Measurements from ENCODE around the gene MAST4.

GRCh38 chr5:66647146-66647856 is 51.1 kb downstream of the MAST4 start:
- TF ChIP-seq POLR2A (IDR thresholded peaks at IDR 0.05) (no peak), CTCF (IDR thresholded peaks at IDR 0.05) (no peak), POLR2AphosphoS5 (IDR thresholded peaks at IDR 0.05) (no peak)
